ENCODE measurements around the gene PCDHA6. TPM values are rescaled to one million over a fixed set of nuclear protein-coding genes. Genes with fewer than 3 reads are reported as not detected.
"Not testable (repeated sequence)": the region's sequence is repeated elsewhere in the genome, so short reads cannot be mapped to it uniquely, and the experiment has no call there.

PCDHA6 gene, protein sequence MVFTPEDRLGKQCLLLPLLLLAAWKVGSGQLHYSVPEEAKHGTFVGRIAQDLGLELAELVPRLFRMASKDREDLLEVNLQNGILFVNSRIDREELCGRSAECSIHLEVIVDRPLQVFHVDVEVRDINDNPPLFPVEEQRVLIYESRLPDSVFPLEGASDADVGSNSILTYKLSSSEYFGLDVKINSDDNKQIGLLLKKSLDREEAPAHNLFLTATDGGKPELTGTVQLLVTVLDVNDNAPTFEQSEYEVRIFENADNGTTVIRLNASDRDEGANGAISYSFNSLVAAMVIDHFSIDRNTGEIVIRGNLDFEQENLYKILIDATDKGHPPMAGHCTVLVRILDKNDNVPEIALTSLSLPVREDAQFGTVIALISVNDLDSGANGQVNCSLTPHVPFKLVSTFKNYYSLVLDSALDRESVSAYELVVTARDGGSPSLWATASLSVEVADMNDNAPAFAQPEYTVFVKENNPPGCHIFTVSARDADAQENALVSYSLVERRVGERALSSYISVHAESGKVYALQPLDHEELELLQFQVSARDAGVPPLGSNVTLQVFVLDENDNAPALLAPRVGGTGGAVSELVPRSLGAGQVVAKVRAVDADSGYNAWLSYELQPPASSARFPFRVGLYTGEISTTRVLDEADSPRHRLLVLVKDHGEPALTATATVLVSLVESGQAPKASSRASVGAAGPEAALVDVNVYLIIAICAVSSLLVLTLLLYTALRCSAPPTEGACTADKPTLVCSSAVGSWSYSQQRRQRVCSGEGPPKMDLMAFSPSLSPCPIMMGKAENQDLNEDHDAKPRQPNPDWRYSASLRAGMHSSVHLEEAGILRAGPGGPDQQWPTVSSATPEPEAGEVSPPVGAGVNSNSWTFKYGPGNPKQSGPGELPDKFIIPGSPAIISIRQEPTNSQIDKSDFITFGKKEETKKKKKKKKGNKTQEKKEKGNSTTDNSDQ
- under 1 TPM; 0.33 to 0.97 (median 0.76) TPM for total RNA-seq

DNA sequence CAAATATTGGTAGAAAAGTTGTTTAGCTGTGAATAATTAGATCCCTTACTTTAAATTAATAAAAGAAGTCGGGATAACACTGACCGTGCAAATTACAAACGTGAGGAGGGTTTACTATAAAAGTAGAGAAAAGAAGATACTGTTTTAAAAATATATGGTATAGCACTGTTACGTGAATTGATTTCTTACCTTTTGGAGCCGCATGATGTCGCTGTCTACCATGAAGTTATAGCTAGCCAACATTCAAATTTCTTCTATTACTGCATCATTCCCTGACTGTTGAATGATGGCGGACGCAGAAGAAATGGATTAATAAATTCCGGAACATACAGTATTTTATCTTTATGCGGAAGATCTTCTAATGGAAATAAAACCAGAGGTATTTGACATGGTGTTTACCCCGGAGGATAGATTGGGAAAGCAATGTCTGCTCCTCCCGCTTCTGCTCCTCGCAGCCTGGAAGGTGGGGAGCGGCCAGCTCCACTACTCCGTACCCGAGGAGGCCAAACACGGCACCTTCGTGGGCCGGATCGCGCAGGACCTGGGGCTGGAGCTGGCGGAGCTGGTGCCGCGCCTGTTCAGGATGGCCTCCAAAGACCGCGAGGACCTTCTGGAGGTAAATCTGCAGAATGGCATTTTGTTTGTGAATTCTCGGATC is at the start of gene PCDHA6:
Gene PCDHA6 (plus strand): TSS at position 257 of the 658 bp plus-strand sequence. CDS start 132 bp downstream, at position 389.
- Histone ChIP-seq H3K27me3 (peaks cover 0 to 75% (median 11%) of the 10 kb centered on the region in 4 donors), H3K9me3 (peaks cover 0 to 45% (median 36%) of the 10 kb centered on the region in 4 donors), H3K4me1 (no peaks in the 10 kb centered on the region), H3K27ac (replicated peaks in 1 of 4) (no peak within 1 kb of the TSS), H3K4me3 (peak within 1 kb of the TSS; percentile 1 to 48 (median 20)), H3K36me3 (no peaks in the 10 kb centered on the region)
- no peak for DNase-seq (ENCODE audit: extremely low spot score)
- intact Hi-C loops (cut with DNase I), result no loop called here
- 17% methylated on average over 26 of the region's 27 CpGs for WGBS
- TF ChIP-seq, protein P1, sequence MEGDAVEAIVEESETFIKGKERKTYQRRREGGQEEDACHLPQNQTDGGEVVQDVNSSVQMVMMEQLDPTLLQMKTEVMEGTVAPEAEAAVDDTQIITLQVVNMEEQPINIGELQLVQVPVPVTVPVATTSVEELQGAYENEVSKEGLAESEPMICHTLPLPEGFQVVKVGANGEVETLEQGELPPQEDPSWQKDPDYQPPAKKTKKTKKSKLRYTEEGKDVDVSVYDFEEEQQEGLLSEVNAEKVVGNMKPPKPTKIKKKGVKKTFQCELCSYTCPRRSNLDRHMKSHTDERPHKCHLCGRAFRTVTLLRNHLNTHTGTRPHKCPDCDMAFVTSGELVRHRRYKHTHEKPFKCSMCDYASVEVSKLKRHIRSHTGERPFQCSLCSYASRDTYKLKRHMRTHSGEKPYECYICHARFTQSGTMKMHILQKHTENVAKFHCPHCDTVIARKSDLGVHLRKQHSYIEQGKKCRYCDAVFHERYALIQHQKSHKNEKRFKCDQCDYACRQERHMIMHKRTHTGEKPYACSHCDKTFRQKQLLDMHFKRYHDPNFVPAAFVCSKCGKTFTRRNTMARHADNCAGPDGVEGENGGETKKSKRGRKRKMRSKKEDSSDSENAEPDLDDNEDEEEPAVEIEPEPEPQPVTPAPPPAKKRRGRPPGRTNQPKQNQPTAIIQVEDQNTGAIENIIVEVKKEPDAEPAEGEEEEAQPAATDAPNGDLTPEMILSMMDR (IDR thresholded peaks at IDR 0.05), result peak in 1 of 3 experiments; percentile 12
- TF ChIP-seq EP300 (IDR thresholded peaks at IDR 0.05) (no peak), POLR2A (IDR thresholded peaks at IDR 0.05; ENCODE audit: low read depth) (no peak), POLR2AphosphoS5 (IDR thresholded peaks at IDR 0.05) (no peak)

DNA sequence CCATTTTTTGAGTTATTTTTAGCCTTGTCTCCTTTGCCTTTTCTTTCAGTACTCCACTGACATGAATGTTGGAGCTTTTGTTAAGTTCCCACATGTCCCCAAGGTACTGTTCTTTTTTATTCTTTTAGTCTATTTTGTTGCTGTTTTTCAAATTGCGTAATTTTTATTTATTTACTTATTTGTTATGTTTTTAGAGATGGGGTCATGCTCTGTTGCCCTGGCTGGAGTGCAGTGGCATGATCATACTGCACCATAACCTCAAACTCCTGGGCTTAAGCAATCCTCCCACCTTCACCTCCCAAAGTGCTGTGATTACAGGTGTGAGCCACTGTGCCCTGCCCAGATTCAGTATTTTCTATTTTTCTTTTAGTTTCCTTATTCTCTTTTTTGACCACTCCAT is 47.2 kb upstream of the PCDHA6 start:
- H3K9me3 ChIP-seq, result peaks cover 0 to 74% (median 52%) of the 10 kb centered on the region in 4 donors
- peaks cover 0 to 9% (median 0%) of the 10 kb centered on the region in 4 donors for H3K27me3 ChIP-seq
- H3K4me3 ChIP-seq, result no peak overlapping the region
- 70% methylated on average over 1 of the region's 1 CpG for WGBS
- no peaks in the 10 kb centered on the region for H3K4me1 ChIP-seq
- H3K27ac ChIP-seq (replicated peaks in 1 of 4), result no peak overlapping the region
- intact Hi-C loops (cut with DNase I), result no loop called here
- H3K36me3 ChIP-seq, result no peaks in the 10 kb centered on the region
- no peak for TF ChIP-seq POLR2AphosphoS5 (IDR thresholded peaks at IDR 0.05)
- no peak for TF ChIP-seq POLR2A (IDR thresholded peaks at IDR 0.05; ENCODE audit: low read depth)
- TF ChIP-seq EP300 (IDR thresholded peaks at IDR 0.05), result no peak
- TF ChIP-seq, protein P1 (IDR thresholded peaks at IDR 0.05), result no peak
- no peak for DNase-seq (ENCODE audit: extremely low spot score)

DNA sequence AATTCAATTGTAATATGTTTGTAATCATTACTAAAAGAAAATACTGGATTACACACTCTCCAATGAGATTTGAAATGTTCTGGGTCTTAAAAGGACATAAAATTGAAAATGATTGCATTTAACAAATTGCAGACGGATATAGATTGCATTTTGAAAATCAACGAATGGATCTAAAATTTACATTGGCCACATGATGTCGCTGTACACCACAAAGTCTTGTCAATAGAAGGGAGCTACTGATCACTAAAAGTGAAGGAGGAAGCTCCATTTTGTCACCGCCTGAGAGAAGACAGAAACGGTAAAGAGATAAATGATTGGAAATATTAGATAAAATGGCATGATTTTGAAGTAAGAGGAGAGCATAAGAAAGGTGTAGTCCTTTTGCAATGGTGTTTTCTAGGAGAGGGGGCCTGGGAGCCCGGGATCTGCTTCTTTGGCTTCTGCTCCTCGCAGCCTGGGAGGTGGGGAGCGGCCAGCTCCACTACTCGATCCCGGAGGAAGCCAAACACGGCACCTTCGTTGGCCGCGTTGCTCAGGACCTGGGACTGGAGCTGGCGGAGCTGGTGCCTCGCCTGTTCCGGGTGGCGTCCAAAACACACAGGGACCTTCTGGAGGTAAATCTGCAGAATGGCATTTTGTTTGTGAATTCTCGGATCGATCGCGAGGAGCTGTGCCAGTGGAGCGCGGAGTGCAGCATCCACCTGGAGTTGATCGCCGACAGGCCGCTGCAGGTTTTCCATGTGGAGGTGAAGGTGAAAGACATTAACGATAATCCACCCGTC is 41.7 kb upstream of the PCDHA6 start, which contains the start of gene PCDHA1:
Gene PCDHA1 (plus strand): TSS at position 236 of the 782 bp plus-strand sequence.
- no peak within 1 kb of the TSS for H3K27ac ChIP-seq (replicated peaks in 1 of 4)
- TF ChIP-seq, protein P1 (IDR thresholded peaks at IDR 0.05), result no peak
- no peak for TF ChIP-seq EP300 (IDR thresholded peaks at IDR 0.05)
- TF ChIP-seq POLR2AphosphoS5 (IDR thresholded peaks at IDR 0.05), result no peak
- no peak for TF ChIP-seq POLR2A (IDR thresholded peaks at IDR 0.05; ENCODE audit: low read depth)

DNA sequence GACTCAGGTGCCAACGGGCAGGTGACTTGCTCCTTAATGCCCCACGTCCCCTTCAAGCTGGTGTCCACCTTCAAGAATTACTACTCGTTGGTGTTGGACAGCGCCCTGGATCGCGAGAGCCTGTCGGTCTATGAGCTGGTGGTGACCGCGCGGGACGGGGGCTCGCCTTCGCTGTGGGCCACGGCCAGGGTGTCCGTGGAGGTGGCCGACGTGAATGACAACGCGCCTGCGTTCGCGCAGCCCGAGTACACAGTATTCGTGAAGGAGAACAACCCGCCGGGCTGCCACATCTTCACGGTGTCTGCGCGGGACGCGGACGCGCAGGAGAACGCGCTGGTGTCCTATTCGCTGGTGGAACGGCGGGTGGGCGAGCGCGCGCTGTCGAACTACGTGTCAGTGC is 40.3 kb upstream of the PCDHA6 start:
- WGBS, result 66% methylated on average over 14 of the region's 44 CpGs
- H3K9me3 ChIP-seq, result peaks cover 0 to 74% (median 60%) of the 10 kb centered on the region in 4 donors
- DNase-seq (ENCODE audit: extremely low spot score); H3K36me3 ChIP-seq; H3K27ac ChIP-seq (replicated peaks in 1 of 4); intact Hi-C loops (cut with DNase I); H3K4me3 ChIP-seq; H3K4me1 ChIP-seq: not testable (repeated sequence)
- H3K27me3 ChIP-seq, result peaks cover 0 to 57% (median 6%) of the 10 kb centered on the region in 4 donors

More for the DNA sequence above, 41.7 kb upstream of the PCDHA6 start, which contains the start of gene PCDHA1:
- Histone ChIP-seq H3K36me3 (no peaks in the 10 kb centered on the region), H3K9me3 (peaks cover 0 to 71% (median 67%) of the 10 kb centered on the region in 4 donors), H3K27me3 (peaks cover 0 to 50% (median 6%) of the 10 kb centered on the region in 4 donors), H3K4me1 (no peaks in the 10 kb centered on the region), H3K4me3 (no peak within 1 kb of the TSS)
- WGBS, result 39% methylated on average over 28 of the region's 29 CpGs
- no peak for DNase-seq (ENCODE audit: extremely low spot score)
- intact Hi-C loops (cut with DNase I), result no loop called here

DNA sequence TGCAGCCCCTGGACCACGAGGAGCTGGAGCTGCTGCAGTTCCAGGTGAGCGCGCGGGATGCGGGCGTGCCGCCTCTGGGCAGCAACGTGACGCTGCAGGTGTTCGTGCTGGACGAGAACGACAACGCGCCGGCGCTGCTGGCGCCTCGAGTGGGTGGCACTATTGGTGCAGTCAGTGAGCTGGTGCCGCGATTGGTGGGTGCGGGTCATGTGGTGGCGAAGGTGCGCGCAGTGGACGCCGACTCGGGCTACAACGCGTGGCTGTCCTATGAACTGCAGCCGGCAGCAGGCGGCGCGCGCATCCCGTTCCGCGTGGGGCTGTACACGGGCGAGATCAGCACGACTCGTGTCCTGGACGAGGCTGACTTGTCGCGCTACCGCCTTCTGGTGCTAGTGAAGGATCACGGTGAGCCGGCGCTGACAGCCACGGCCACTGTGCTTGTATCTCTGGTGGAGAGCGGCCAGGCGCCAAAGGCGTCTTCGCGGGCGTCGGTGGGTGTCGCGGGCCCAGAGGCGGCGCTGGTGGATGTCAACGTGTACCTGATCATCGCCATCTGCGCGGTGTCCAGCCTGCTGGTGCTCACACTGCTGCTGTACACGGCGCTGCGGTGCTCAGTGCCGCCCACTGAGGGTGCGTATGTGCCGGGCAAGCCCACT is 39.8 kb upstream of the PCDHA6 start:
- H3K4me1 ChIP-seq; H3K4me3 ChIP-seq; intact Hi-C loops (cut with DNase I); H3K36me3 ChIP-seq; H3K27ac ChIP-seq (replicated peaks in 1 of 4); DNase-seq (ENCODE audit: extremely low spot score): not testable (repeated sequence)
- Histone ChIP-seq H3K27me3 (peaks cover 0 to 63% (median 6%) of the 10 kb centered on the region in 4 donors), H3K9me3 (peaks cover 0 to 74% (median 61%) of the 10 kb centered on the region in 4 donors)
- whole genome bisulfite sequencing, result 40% methylated on average over 2 of the region's 70 CpGs

Data from esophagus muscularis mucosa (tissue), 4 donors.